Fibroblast of pulmonary artery (primary cell): ENCODE data around the gene TRABD.

Experiments used
- DNase-seq: peaks from one replicate; pipeline ENCODE4 v3.0.0-alpha.2; 2010; ENCODE audit warnings: low read depth
- H3K4me3 ChIP-seq: replicated peaks from 2 replicates; pipeline ENCODE4 v1.5.1; 2011; ENCODE audit warnings: low read depth, mild to moderate bottlenecking, control low read depth, low read length, moderate library complexity
- TF ChIP-seq, protein P1 (sequence below): IDR thresholded peaks from 2 replicates; pipeline ENCODE4 v1.5.1; 2011; ENCODE audit warnings: mild to moderate bottlenecking, control low read depth, low read length, inconsistent platforms; ENCODE audit errors: missing control alignments

TRABD gene

GRCh38 chr22:50247748-50248147, 62.0 kb downstream of the TRABD start:
- H3K4me3 ChIP-seq, result no peak overlapping the region
- TF ChIP-seq, protein P1, sequence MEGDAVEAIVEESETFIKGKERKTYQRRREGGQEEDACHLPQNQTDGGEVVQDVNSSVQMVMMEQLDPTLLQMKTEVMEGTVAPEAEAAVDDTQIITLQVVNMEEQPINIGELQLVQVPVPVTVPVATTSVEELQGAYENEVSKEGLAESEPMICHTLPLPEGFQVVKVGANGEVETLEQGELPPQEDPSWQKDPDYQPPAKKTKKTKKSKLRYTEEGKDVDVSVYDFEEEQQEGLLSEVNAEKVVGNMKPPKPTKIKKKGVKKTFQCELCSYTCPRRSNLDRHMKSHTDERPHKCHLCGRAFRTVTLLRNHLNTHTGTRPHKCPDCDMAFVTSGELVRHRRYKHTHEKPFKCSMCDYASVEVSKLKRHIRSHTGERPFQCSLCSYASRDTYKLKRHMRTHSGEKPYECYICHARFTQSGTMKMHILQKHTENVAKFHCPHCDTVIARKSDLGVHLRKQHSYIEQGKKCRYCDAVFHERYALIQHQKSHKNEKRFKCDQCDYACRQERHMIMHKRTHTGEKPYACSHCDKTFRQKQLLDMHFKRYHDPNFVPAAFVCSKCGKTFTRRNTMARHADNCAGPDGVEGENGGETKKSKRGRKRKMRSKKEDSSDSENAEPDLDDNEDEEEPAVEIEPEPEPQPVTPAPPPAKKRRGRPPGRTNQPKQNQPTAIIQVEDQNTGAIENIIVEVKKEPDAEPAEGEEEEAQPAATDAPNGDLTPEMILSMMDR, result no peak
- peak; percentile 75 for DNase-seq

- no peak overlapping the region for H3K4me3 ChIP-seq
- TF ChIP-seq, protein P1, result no peak
- no peak for DNase-seq
These were observed 62.7 kb downstream of the TRABD start for GRCh38 chr22:50248196-50249081.
